ENCODE measurements around the gene SEC24A.

DNA sequence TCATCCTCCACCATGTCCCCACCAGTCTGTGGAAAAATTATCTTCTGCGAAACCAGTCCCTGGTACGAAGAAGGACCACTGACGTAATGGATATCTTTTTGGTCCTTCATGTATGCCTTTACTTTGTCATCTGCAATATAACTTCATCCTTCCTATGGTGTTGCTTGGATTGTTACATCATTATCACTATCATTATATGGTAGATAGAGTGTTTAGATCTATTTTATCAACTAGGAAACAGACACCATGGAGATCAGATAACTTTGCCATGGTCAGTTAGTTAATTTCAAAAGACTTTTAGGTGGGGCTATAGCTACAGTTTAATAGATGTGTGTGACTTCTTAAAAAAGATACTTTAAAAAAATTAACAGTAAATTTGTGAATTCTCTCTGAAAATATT is 66.0 kb downstream of the SEC24A start:
- TF ChIP-seq CTCF (IDR thresholded peaks at IDR 0.05; ENCODE audit: low read depth, low read length, missing input control) = no peak
- TF ChIP-seq ZBTB33 (IDR thresholded peaks at IDR 0.05) = no peak
- TF ChIP-seq MAX (IDR thresholded peaks at IDR 0.05) = no peak
- no peak for TF ChIP-seq YY1 (IDR thresholded peaks at IDR 0.05)
- no peak for TF ChIP-seq RAD21 (IDR thresholded peaks at IDR 0.05)
- TF ChIP-seq JUND (IDR thresholded peaks at IDR 0.05) = no peak
- TF ChIP-seq, protein P1, sequence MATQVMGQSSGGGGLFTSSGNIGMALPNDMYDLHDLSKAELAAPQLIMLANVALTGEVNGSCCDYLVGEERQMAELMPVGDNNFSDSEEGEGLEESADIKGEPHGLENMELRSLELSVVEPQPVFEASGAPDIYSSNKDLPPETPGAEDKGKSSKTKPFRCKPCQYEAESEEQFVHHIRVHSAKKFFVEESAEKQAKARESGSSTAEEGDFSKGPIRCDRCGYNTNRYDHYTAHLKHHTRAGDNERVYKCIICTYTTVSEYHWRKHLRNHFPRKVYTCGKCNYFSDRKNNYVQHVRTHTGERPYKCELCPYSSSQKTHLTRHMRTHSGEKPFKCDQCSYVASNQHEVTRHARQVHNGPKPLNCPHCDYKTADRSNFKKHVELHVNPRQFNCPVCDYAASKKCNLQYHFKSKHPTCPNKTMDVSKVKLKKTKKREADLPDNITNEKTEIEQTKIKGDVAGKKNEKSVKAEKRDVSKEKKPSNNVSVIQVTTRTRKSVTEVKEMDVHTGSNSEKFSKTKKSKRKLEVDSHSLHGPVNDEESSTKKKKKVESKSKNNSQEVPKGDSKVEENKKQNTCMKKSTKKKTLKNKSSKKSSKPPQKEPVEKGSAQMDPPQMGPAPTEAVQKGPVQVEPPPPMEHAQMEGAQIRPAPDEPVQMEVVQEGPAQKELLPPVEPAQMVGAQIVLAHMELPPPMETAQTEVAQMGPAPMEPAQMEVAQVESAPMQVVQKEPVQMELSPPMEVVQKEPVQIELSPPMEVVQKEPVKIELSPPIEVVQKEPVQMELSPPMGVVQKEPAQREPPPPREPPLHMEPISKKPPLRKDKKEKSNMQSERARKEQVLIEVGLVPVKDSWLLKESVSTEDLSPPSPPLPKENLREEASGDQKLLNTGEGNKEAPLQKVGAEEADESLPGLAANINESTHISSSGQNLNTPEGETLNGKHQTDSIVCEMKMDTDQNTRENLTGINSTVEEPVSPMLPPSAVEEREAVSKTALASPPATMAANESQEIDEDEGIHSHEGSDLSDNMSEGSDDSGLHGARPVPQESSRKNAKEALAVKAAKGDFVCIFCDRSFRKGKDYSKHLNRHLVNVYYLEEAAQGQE (IDR thresholded peaks at IDR 0.05) = no peak
- TF ChIP-seq, protein P2, sequence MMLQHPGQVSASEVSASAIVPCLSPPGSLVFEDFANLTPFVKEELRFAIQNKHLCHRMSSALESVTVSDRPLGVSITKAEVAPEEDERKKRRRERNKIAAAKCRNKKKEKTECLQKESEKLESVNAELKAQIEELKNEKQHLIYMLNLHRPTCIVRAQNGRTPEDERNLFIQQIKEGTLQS (IDR thresholded peaks at IDR 0.05) = no peak
